Transverse colon (tissue), 4 donors: ENCODE results near the gene ZNF217. TPM values are rescaled to one million over a fixed set of nuclear protein-coding genes. Genes with fewer than 3 reads are reported as not detected.
"Not testable (repeated sequence)": the region's sequence is repeated elsewhere in the genome, so short reads cannot be mapped to it uniquely, and the experiment has no call there.

Experiments
- DNase-seq: peaks from one replicate; pipeline ENCODE4 v3.0.0-alpha.2; 2019
- H3K27ac ChIP-seq, 4 donors: fragments of 200-600 bp; sonication (generic); 2 replicates each; pipeline ENCODE4 v1.5.1; 2016 to 2018; ENCODE audit warnings: inconsistent platforms in 4 of 4
- H3K27me3 ChIP-seq: fragments of 200-600 bp; sonication (generic); 2 replicates; pipeline ENCODE4 v1.5.1; 2017; ENCODE audit warnings: inconsistent platforms
- H3K36me3 ChIP-seq, 4 donors: fragments of 200-600 bp; sonication (generic); 2 replicates each; pipeline ENCODE4 v1.5.1; 2017 to 2019; ENCODE audit warnings: inconsistent platforms in 4 of 4
- H3K4me1 ChIP-seq, 4 donors: fragments of 200-600 bp; sonication (generic); 2 replicates each; pipeline ENCODE4 v1.5.1; 2017 to 2020; ENCODE audit warnings: inconsistent platforms in 4 of 4
- H3K4me3 ChIP-seq, 4 donors: fragments of 200-600 bp; sonication (generic); 1 replicate in 1 of 4; 2 replicates in 3 of 4; pipeline versions ENCODE4 v1.5.1 to v1.6.1; 2017 to 2019; ENCODE audit warnings: inconsistent platforms in 4 of 4
- H3K9me3 ChIP-seq, 2 donors: fragments of 200-600 bp; sonication (generic); 2 replicates each; pipeline ENCODE4 v1.5.1; 2017 to 2019; ENCODE audit warnings: inconsistent platforms in 2 of 2
- EP300 ChIP-seq: sonication (generic); formaldehyde crosslinking; IDR thresholded peaks from one replicate; pipeline ENCODE4 v1.6.1; 2017; ENCODE audit warnings: antibody characterized with exemption, low read depth
- POLR2A ChIP-seq: fragments of 450-650 bp; IDR thresholded peaks from one replicate; pipeline ENCODE4 v1.6.1; 2016; ENCODE audit warnings: antibody characterized with exemption, mild to moderate bottlenecking, moderate library complexity
- POLR2AphosphoS5 ChIP-seq, 3 donors: sonication (generic); formaldehyde crosslinking; IDR thresholded peaks; one replicate each; pipeline ENCODE4 v1.6.1; 2016; ENCODE audit warnings: antibody characterized with exemption in 3 of 3
- WGBS, 2 donors: methylation state at CpG; one replicate each; pipeline ENCODE4 v1.1.5; 2018; ENCODE audit warnings: low coverage in 1 of 2; 5-methylcytosine and 5-hydroxymethylcytosine counted together
- in situ Hi-C, 4 donors: fragments of 200-750 bp; cut with MboI; loops; one replicate each; pipeline versions ENCODE4 v1.15.0 to v1.15.1; 2017; ENCODE audit warnings: low sequenced_read_pairs in 3 of 4, low pct_ligation_motif_present in 1 of 4, low pct_unique_long_range_greater_than_20kb in 1 of 4
- intact Hi-C: fragments of 100-400 bp; cut with DNase I; formaldehyde crosslinking; loops from one replicate; pipeline ENCODE4 v1.15.1; 2023; ENCODE audit warnings: low total_unique reads
- total RNA-seq, 4 donors: library from RNA; depleted of rRNA; stranded (reverse); fragments of >200 nt; gene quantifications; one replicate each; pipeline ENCODE4 v1.1.0, GENCODE V29; 2016
- TF ChIP-seq, protein P1 (sequence below), 5 experiments: fragments of 200-600 bp in 3 of 5; fragments of 450-650 bp in 2 of 5; sonication (generic) in 3 of 5; IDR thresholded peaks; 1 replicate in 2 of 5; 2 replicates in 3 of 5; pipeline ENCODE4 v1.5.1; 2016 to 2017; ENCODE audit warnings: antibody characterized with exemption in 5 of 5, inconsistent platforms in 3 of 5, mild to moderate bottlenecking in 2 of 5, moderate library complexity in 1 of 5

ZNF217 gene
- total RNA-seq, 4 donors from 2014 or later: 28.9 to 82.6 (median 46.0) TPM

DNA sequence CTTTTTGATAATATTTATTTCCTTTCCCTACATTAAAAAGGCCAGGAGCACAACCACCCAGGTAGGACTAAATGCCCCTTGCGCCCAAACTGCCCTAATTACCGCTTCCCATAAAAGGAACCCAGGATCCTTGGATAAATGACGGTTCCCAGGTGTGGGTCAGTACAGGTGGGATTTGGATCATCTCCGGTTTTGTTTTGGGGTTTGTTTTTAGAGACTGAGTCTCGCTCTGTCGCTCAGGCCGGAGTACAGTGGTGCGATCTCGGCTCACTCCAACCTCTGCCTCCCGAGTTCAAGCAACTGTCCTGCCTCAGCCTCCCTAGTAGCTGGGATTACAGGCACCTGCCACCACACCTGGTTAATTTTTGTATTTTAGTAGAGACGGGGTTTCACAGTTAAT lies 28.4 kb downstream of the ZNF217 start:
- Histone ChIP-seq H3K27ac (no peak overlapping the region), H3K4me1 (no peaks in the 10 kb centered on the region), H3K9me3 (no peaks in the 10 kb centered on the region), H3K27me3 (no peaks in the 10 kb centered on the region), H3K4me3 (no peak overlapping the region), H3K36me3 (peaks cover 0 to 46% (median 13%) of the 10 kb centered on the region in 4 donors)
- DNase-seq: no peak
- WGBS, 2 donors: 60 to 97% methylated on average over 1 to 11 of the region's 11 CpGs
- intact Hi-C loops: no loop called here
- TF ChIP-seq, protein P1, sequence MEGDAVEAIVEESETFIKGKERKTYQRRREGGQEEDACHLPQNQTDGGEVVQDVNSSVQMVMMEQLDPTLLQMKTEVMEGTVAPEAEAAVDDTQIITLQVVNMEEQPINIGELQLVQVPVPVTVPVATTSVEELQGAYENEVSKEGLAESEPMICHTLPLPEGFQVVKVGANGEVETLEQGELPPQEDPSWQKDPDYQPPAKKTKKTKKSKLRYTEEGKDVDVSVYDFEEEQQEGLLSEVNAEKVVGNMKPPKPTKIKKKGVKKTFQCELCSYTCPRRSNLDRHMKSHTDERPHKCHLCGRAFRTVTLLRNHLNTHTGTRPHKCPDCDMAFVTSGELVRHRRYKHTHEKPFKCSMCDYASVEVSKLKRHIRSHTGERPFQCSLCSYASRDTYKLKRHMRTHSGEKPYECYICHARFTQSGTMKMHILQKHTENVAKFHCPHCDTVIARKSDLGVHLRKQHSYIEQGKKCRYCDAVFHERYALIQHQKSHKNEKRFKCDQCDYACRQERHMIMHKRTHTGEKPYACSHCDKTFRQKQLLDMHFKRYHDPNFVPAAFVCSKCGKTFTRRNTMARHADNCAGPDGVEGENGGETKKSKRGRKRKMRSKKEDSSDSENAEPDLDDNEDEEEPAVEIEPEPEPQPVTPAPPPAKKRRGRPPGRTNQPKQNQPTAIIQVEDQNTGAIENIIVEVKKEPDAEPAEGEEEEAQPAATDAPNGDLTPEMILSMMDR (IDR thresholded peaks at IDR 0.05): no peak
- TF ChIP-seq POLR2AphosphoS5 (IDR thresholded peaks at IDR 0.05) (no peak), EP300 (no peak), POLR2A (no peak)
- in situ Hi-C loops: loop anchor here (25.0 kb wide), 2 partner anchors 497 to 647 kb away; partner anchors contain the start of genes BCAS1 (in 2 of the 4) and PFDN4 (in 2 of the 4)

DNA sequence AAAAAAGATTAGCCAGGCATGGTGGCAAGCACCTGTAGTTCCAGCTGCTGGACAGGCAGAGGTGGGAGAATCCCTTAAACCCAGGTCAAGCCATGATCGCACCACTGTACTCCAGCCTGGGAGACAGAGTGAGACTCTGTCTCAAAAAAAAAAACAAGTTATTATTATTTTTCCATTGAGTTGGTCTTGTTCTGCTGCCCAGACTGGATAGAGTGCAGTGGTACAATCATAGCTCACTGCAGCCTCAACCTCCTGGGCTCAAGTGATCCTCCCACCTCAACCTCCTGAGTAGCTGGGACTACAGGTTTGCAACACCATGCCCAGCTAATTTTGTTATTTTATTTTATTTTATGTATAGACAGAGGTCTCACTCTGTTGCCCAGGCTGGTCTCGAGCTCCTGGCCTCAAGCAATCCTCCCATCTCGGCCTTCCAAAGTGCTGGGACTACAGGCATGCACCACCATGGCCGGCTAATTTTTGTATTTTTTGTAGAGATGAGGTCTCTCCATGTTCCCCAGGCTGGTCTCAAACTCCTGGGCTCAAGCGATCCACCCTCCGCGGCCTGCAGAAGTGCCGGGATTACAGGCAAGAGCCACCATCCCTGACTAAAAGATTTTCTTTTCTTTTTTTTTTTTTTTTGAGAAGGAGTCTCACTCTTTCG lies 31.4 kb downstream of the ZNF217 start:
- intact Hi-C loops, H3K27me3 ChIP-seq, DNase-seq, H3K4me1 ChIP-seq, H3K27ac ChIP-seq, H3K4me3 ChIP-seq, H3K9me3 ChIP-seq: not testable (repeated sequence)
- in situ Hi-C loops: loop anchor here (25.0 kb wide), 2 partner anchors 500 to 650 kb away; partner anchors contain the start of genes BCAS1 (in 2 of the 4) and PFDN4 (in 2 of the 4)
- peaks cover 0 to 24% (median 0%) of the 10 kb centered on the region in 4 donors for H3K36me3 ChIP-seq
- 92 to 97% methylated on average over 7 to 9 of the region's 9 CpGs for WGBS, 2 donors

DNA sequence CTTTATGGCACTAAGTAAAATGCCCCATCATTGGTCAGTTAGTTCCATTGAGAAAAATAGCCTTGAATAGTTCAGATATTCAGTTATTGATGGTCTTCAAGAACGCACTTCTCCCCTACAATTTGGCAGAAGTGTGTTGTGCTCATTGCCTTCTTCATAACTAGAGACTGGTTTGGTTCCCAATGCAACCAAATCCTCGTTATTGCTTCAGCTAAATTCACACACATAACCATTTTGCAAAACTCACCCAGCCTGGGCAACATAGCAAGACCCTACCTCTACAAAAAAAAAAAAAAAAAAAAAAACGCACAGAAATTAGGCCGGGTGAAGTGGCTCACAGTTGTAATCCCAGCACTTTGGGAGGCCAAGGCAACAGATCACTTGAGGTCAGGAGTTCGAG lies 32.1 kb downstream of the ZNF217 start:
- H3K4me1 ChIP-seq: no peaks in the 10 kb centered on the region
- H3K36me3 ChIP-seq: peaks cover 0 to 17% (median 0%) of the 10 kb centered on the region in 4 donors
- DNase-seq: no peak
- WGBS, 2 donors: 80 to 93% methylated on average over 4 to 5 of the region's 5 CpGs
- H3K27me3 ChIP-seq: no peaks in the 10 kb centered on the region
- TF ChIP-seq, protein P1 (IDR thresholded peaks at IDR 0.05): no peak
- TF ChIP-seq EP300 (no peak), POLR2A (no peak)
- no peak overlapping the region for H3K27ac ChIP-seq
- in situ Hi-C loops (loop anchor here (25.0 kb wide), 2 partner anchors 501 to 651 kb away; partner anchors contain the start of genes BCAS1 (in 2 of the 4) and PFDN4 (in 2 of the 4)), intact Hi-C loops (no loop called here)
- no peak overlapping the region for H3K4me3 ChIP-seq
- no peaks in the 10 kb centered on the region for H3K9me3 ChIP-seq

DNA sequence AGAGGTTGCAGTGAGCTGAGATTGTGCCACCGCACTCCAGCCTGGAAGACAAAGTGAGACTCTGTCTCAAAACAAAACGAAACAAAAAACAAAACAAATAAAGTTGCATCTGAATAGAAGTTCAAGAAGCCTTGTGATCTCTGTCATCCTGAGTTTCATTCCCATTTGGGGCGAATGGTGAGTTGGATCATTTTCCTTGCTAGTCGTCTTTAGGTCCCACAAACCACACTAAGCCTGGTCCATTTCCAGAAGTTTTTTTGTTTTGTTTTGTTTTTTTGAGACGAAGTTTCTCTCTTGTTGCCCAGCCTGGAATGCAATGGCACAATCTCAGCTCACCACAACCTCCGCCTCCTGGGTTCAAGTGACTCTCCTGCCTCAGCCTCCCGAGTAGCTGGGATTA lies 33.8 kb downstream of the ZNF217 start:
- WGBS, 2 donors: 81 to 88% methylated on average over 4 to 7 of the region's 7 CpGs
- H3K9me3 ChIP-seq: no peaks in the 10 kb centered on the region
- TF ChIP-seq POLR2AphosphoS5 (IDR thresholded peaks at IDR 0.05): no peak
- TF ChIP-seq EP300: no peak
- TF ChIP-seq, protein P1 (IDR thresholded peaks at IDR 0.05): no peak
- no peak for TF ChIP-seq POLR2A
- intact Hi-C loops: no loop called here
- peaks cover 0 to 1% (median 0%) of the 10 kb centered on the region in 4 donors for H3K36me3 ChIP-seq
- DNase-seq: no peak
- no peaks in the 10 kb centered on the region for H3K27me3 ChIP-seq
- in situ Hi-C loops: loop anchor here (25.0 kb wide), 2 partner anchors 502 to 652 kb away; partner anchors contain the start of genes BCAS1 (in 2 of the 4) and PFDN4 (in 2 of the 4)
- no peaks in the 10 kb centered on the region for H3K4me1 ChIP-seq
- no peak overlapping the region for H3K4me3 ChIP-seq
- H3K27ac ChIP-seq: no peak overlapping the region
